ENCODE data around the gene ITLN2. TPM values are rescaled to one million over a fixed set of nuclear protein-coding genes. Genes with fewer than 3 reads are reported as not detected.

The ITLN2 gene
- total and polyA plus RNA-seq, 2 experiments from 2014 or later, result not detected

DNA sequence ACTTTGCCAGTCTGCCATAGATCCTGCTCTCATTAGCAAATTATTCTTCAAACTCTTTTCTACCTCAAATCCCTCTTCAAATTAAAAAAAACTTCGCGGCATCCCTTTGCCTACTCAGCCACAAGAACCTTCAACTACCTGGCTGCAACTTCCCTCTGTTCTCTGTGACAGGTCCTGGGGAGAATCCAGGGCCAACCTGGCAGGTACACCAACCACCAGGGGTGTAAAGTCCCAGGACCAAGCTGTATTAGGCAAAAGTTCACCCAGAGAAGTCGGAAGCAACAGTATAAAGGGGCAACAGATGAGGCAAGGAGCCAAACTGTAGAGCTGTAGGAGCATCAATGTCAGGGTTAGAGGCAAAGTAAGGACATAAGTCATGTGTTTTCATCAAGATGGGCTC is 18.3 kb upstream of the ITLN2 start:
- H3K27me3 ChIP-seq, result no peaks in the 10 kb centered on the region
- H3K4me3 ChIP-seq, result no peak overlapping the region
- DNase-seq (ENCODE audit: low read depth in 1 of 2, low spot score in 1 of 2), result no peak
- no peak for TF ChIP-seq CTCF (IDR thresholded peaks at IDR 0.05; ENCODE audit: low read depth, low read length)
- no peak overlapping the region for H3K27ac ChIP-seq
- no peaks in the 10 kb centered on the region for H3K4me1 ChIP-seq (ENCODE audit: low read depth)
- H3K9me3 ChIP-seq (ENCODE audit: low read depth), result no peaks in the 10 kb centered on the region
- no peaks in the 10 kb centered on the region for H3K36me3 ChIP-seq

DNA sequence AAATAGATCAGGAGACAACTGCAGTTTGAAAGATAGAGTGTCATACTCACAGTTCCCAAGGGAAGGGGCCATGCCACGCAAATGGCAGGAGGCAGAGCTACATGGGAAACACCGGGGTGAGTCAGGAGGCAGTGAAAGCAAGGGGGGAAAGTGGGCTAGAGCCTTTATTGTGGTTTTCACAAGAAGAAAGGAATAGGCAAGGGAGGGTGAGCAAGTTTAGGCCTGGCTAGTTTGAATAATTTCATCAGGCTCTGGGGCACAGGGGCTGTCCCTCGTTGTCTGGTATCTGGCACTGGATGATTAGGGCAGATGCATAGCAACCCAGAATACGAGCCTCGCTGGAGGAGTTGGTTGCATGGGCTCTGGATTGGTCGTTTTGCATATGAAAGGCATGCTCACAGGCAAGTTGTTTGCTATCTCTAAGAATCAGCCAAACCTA is 17.0 kb upstream of the ITLN2 start:
- Histone ChIP-seq H3K4me1 (ENCODE audit: low read depth) (no peaks in the 10 kb centered on the region), H3K27me3 (no peaks in the 10 kb centered on the region), H3K9me3 (ENCODE audit: low read depth) (no peaks in the 10 kb centered on the region), H3K27ac (no peak overlapping the region), H3K4me3 (no peak overlapping the region), H3K36me3 (no peaks in the 10 kb centered on the region)
- no peak for DNase-seq (ENCODE audit: low read depth in 1 of 2, low spot score in 1 of 2)
- no peak for TF ChIP-seq CTCF (IDR thresholded peaks at IDR 0.05; ENCODE audit: low read depth, low read length)

DNA sequence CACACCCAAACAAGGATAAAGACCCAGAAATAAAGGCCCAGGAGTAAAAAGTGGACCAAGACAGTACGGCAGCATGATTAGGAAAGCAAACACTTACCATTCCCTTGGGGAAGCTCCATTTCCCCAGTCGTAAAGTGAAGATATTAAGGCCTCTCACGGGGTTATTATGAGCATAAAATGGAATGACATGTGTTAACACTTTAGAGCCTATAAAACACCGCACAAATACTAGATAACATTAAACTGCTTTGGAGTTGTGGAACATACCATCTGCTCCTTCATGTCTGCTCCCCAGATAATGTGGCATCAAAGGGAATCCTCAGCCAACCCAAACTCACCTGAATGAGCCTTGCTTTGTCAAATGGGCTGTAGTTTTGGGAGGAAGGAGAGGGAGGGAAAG is 8.9 kb upstream of the ITLN2 start:
- Histone ChIP-seq H3K4me1 (ENCODE audit: low read depth) (no peaks in the 10 kb centered on the region), H3K36me3 (no peaks in the 10 kb centered on the region)
- TF ChIP-seq CTCF (IDR thresholded peaks at IDR 0.05; ENCODE audit: low read depth, low read length), result no peak

DNA sequence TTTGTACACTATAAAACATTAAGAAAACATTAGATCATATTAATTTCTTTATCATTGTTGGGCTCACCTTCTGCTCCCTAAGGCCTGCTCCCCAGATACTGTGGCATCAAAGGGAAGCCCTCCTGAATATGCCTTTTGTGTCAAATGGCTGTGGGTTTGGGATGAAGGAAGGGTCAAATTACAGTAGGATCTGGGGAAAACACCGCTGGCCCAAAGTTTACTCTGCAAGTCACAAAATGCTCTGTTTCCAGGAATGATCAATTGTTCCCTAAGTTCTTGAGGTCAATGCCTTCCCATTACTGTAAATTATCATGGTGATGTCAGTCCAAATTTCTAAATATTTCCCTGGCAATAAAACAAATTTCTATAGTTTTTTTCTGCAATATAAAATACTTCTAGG is 6.8 kb upstream of the ITLN2 start:
- Histone ChIP-seq H3K9me3 (ENCODE audit: low read depth) (no peaks in the 10 kb centered on the region), H3K36me3 (no peaks in the 10 kb centered on the region), H3K4me1 (ENCODE audit: low read depth) (no peaks in the 10 kb centered on the region), H3K27ac (no peak overlapping the region), H3K4me3 (no peak overlapping the region), H3K27me3 (no peaks in the 10 kb centered on the region)
- no peak for TF ChIP-seq CTCF (IDR thresholded peaks at IDR 0.05; ENCODE audit: low read depth, low read length)
- no peak for DNase-seq (ENCODE audit: low read depth in 1 of 2, low spot score in 1 of 2)

More for the DNA sequence above, 8.9 kb upstream of the ITLN2 start:
- H3K4me3 ChIP-seq, result no peak overlapping the region
- no peak overlapping the region for H3K27ac ChIP-seq
- H3K27me3 ChIP-seq, result no peaks in the 10 kb centered on the region
- DNase-seq (ENCODE audit: low read depth in 1 of 2, low spot score in 1 of 2), result no peak
- no peaks in the 10 kb centered on the region for H3K9me3 ChIP-seq (ENCODE audit: low read depth)

DNA sequence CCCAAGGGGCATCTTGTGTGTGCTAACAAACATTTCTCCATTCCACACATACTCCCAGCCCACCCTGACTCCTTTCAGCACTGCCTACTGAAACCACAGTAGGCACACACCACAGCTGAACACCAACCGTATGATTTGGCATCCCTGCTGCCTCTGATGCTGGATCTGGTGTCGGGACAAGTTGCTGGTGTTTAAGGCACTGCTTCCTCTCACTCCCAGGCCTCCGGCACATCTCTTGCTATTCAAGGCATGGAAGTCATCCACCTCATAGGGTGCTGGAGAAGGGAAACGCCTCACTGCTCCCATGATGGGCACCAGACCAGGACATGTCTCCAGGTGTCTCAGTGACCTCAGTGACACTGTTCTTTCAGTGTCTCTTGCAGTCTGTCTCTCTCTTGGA is 2.4 kb upstream of the ITLN2 start:
- Histone ChIP-seq H3K27ac (no peak overlapping the region), H3K9me3 (ENCODE audit: low read depth) (no peaks in the 10 kb centered on the region), H3K4me1 (ENCODE audit: low read depth) (no peaks in the 10 kb centered on the region), H3K27me3 (peaks cover 9% of the 10 kb centered on the region), H3K36me3 (no peaks in the 10 kb centered on the region), H3K4me3 (no peak overlapping the region)
- TF ChIP-seq CTCF (IDR thresholded peaks at IDR 0.05; ENCODE audit: low read depth, low read length), result no peak
- DNase-seq (ENCODE audit: low read depth in 1 of 2, low spot score in 1 of 2), result no peak

DNA sequence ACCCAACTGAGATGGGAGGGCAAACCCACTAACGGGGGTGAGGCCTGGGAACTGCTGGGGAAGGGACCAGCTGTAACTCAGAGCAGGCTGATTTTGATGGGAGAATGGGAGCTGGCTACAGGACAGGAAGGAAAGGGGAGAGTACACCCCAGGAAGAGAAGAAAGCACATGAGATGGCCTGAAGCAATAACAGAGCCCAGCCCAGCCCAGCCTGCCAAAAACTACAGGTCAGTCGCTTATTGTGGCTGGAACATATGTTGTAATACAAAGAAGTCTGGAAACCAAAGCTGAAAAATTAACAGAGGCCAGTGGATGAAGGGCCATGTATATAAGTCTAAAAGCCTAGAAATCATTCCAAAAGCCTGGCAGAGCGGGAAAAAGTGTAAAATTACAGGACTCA is 1.6 kb downstream of the ITLN2 start:
- TF ChIP-seq CTCF (IDR thresholded peaks at IDR 0.05; ENCODE audit: low read depth, low read length), result no peak

More for the DNA sequence above, 1.6 kb downstream of the ITLN2 start:
- H3K27me3 ChIP-seq, result peaks cover 9% of the 10 kb centered on the region
- H3K9me3 ChIP-seq (ENCODE audit: low read depth), result no peaks in the 10 kb centered on the region
- no peak overlapping the region for H3K4me3 ChIP-seq
- no peaks in the 10 kb centered on the region for H3K4me1 ChIP-seq (ENCODE audit: low read depth)
- DNase-seq (ENCODE audit: low read depth in 1 of 2, low spot score in 1 of 2), result peak in 1 of 2 donors; percentile 81
- no peak overlapping the region for H3K27ac ChIP-seq
- no peaks in the 10 kb centered on the region for H3K36me3 ChIP-seq
